Measurements from ENCODE around the gene MZF1.

MZF1 gene

DNA sequence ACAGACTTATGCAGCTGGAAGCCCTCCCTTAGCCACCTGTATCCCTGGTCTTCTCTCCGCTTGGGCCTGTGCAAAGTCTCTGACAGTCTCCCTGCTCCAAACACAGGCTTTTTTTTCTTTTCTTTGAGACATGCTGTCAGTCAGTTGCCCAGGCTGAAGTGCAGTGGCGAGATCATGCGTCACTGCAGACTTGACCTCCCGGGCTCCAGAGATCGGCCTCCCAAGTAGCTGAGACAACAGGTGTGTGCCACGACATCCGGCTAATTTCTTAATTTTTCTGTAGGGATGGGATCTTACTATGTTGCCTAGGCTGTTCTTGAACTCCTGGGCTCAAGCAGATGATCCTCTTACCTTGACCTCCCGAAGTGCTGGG, 1.6 kb downstream of the MZF1 start:
- TF ChIP-seq ZFX (IDR thresholded peaks at IDR 0.05), result no peak
- TF ChIP-seq, protein P1, sequence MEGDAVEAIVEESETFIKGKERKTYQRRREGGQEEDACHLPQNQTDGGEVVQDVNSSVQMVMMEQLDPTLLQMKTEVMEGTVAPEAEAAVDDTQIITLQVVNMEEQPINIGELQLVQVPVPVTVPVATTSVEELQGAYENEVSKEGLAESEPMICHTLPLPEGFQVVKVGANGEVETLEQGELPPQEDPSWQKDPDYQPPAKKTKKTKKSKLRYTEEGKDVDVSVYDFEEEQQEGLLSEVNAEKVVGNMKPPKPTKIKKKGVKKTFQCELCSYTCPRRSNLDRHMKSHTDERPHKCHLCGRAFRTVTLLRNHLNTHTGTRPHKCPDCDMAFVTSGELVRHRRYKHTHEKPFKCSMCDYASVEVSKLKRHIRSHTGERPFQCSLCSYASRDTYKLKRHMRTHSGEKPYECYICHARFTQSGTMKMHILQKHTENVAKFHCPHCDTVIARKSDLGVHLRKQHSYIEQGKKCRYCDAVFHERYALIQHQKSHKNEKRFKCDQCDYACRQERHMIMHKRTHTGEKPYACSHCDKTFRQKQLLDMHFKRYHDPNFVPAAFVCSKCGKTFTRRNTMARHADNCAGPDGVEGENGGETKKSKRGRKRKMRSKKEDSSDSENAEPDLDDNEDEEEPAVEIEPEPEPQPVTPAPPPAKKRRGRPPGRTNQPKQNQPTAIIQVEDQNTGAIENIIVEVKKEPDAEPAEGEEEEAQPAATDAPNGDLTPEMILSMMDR (conservative IDR thresholded peaks at IDR 0.05), result no peak
- H3K27ac ChIP-seq, result no peak overlapping the region

GRCh38 chr19:58570770-58571574, 2.2 kb downstream of the MZF1 start:
- H3K27ac ChIP-seq, result no peak overlapping the region
- no peak for TF ChIP-seq ZFX (IDR thresholded peaks at IDR 0.05)
- TF ChIP-seq, protein P1 (conservative IDR thresholded peaks at IDR 0.05), result no peak

DNA sequence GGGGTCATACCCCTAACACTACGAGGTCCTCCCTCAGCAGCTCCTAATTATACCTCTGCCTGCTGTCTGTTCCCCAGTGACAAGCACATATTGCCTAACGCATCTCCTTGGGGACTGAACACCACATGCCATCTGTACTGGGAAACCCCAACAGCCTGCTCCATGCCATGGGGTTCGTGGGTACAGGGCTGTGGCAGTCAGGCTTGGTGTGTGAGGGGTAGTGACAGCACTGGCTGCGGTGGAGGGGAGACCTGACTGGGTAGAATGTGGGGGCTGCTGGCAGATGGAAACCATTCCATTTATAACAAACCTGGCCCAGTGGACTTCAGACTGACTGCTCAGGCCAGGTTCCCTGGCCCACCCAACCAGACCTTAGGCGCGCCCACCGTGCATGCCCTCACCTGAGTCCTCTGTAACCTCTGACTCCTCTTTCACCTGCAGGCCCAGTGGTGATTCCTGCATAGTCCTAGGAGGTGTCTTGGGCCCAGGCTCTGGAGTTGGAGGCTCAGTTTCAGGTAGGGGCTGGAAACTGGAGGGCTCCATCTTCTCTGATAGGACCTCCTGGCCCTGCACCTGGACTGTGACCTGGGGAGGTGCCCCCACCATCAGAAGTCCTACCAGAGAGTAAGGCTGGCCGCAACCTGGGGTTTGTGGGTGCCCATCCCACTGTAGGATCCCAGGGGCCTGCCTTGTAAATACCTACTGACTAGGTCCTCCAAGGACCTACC, 3.0 kb downstream of the MZF1 start:
- no peak overlapping the region for H3K27ac ChIP-seq
- TF ChIP-seq ZFX (IDR thresholded peaks at IDR 0.05), result no peak
- TF ChIP-seq, protein P1 (conservative IDR thresholded peaks at IDR 0.05), result no peak

GRCh38 chr19:58569191-58569942, 3.8 kb downstream of the MZF1 start:
- TF ChIP-seq, protein P1 (conservative IDR thresholded peaks at IDR 0.05), result no peak
- no peak for TF ChIP-seq ZFX (IDR thresholded peaks at IDR 0.05)
- no peak overlapping the region for H3K27ac ChIP-seq

DNA sequence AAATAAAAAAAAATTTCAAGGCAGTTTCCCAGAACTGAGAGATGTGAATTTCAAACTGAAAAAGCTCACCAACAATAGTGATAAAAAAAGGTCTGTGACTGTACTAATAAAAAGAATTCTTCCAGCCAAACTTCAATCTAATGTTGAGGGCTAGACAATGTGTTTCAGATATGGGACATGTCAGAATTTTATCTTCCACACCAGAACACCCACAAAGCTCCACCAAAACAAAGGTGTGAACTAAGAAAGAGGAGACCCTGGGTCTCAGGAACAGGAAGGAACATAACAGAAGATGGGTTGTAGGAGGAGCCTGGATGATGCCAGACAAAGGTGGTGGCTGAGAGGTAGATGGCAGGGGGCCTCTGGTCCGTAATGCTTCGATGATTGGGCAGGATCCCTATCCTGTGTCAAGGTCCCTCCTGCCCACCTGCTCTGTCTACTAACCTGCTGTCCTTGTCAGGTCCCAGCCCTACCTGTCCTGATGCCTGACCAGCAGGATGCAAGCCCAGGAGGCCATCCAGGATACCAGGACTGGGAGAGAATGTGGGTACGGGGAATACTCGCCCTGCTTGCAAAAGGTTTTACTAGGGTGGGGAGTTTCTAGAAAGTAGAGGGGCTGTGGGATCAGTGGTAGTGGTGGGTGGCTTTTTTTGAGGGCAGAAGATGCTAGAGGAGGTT, 4.5 kb downstream of the MZF1 start:
- H3K27ac ChIP-seq, result no peak overlapping the region
- TF ChIP-seq, protein P1 (conservative IDR thresholded peaks at IDR 0.05), result no peak
- no peak for TF ChIP-seq ZFX (IDR thresholded peaks at IDR 0.05)

DNA sequence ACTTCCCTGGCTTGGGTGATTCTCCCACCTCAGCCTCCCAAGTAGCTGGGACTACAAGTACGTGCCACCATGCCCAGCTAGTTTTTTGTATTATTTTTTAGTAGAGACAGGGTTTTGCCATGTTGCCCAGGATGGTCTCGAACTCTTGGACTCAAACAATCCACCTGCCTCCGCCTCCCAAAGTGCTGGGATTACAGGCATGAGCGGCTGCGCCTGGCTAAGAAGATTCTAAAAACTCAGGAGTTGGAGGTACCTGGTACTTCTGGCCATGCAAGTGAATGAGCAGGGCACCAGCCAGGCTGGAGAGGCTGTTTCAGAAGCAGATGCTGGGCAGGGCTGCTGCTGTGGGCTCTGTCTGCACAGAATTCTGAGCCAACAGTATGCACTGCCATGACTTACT, 6.1 kb downstream of the MZF1 start:
- H3K27ac ChIP-seq, result no peak overlapping the region
- TF ChIP-seq, protein P1 (conservative IDR thresholded peaks at IDR 0.05), result no peak
- TF ChIP-seq ZFX (IDR thresholded peaks at IDR 0.05), result no peak

All from C4-2B (cell line).